IPS-NIHi7 (cell line): ENCODE measurements around the gene FAM124B.

Experiments used
- DNase-seq: peaks from one replicate; pipeline ENCODE4 v3.0.0; 2012; ENCODE audit warnings: mixed read lengths; ENCODE audit errors: extremely low spot score

FAM124B gene

DNA sequence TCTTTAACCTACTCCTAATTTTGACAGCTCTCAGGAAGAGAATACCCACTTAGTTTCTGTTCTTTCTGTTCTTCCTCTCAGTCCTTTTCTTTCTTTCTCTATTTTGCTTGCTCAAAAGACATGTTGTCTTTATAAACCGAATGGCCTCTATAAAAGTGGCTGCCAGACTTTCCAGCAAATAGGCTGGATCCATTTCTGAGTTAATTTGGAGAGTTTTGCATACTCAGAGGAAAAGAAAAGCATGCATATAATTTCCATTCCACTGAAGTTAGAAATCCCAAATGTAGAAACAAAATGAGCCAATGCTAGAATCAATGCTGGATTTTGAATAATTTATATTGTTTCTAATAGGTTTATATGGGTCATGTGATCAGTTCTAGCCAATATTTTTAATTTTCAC is 65.9 kb downstream of the FAM124B start:
- no peak for DNase-seq

DNA sequence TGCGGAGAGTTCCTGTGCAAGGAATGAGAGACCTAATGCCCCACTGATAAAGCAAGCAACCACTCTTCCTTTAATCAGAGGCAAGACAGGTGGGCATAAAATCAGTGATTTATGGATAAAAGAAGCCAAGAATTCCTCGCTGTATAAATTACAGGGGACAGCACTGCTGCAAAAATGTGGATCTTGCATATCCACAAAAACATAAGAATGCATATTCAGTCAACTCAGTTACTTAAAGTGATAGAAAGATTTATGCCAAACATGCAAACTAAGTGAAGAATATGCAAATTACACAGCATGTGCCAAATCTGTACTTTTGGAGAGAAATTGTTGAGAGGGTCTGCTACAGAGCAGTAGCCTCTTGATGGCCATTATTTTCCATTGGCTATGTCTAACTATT is 67.2 kb downstream of the FAM124B start:
- no peak for DNase-seq

DNA sequence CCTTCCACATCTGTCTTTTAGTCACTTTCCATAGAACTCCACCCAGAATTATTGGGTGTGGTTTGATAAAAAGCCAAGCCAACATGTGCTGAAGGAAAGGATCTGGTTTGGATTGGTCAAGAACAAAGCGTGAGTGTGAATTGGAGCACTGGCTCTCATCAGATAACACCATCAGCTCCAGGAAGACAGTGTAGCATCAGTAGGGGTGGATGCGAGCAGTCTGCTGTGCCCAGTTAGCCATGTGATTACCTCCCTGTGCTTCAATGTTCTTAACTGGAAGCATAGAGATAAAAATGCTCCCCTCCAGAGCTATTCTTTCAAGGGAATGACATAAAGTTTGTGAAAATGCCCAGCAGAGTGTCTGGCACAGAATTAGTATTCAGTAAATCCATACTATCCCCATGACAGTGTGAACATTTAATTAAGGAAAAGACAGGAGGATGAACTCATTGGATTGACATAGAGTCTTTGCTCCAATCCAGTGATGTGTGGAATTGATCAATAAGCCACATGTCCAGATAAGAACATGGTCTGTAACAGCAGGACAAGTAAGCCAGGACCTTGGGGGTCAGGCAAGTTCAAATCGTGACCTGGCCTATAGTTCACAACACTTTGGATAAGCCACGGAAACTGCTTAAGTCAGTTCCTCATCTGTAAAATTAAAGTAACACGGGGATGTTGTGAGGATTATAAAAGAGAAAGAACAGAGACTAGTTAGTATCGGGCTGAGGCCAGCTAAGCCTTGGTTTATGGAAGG is 68.0 kb downstream of the FAM124B start:
- no peak for DNase-seq

DNA sequence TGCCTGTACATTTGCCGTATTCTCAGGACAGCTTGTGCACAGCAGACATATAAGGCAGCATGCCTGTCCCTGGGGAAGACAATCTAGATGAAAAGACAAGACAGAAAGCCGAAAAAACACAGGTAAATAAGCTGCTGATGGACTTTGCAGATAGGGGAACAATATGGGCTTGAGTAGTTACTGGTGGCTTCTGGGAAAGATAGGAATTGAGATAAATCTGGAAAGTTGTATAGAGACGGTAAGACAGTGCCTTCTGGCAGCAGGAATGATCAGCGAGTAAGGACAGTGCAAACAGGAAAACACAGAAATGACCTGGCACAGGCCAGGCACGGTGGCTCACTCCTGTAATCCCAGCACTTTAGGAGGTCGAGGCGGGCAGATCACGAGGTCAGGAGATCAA is 70.2 kb downstream of the FAM124B start:
- DNase-seq, result no peak

DNA sequence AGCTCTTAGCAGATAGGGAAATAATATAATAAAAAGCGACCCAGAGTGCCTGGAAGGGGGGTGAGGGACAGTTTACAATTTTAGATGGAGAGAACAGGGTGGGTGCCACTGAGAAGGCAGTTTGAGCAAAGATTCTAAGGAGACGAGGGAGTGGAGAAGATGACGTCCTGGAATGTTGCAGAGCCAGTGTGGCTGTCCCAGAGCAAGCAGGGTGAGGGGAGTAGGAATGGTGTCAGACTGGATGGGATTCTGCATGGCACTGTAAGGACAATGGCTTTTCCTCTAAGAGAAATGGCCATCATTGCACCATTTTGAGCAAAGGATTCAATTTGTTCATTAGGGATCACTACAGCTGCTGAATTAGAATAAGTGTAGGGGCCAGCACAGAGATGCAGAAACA is 73.1 kb downstream of the FAM124B start:
- no peak for DNase-seq
